Raji (cell line): ENCODE results near the gene CARS2.

Experiments
- POLR2A ChIP-seq: IDR thresholded peaks from 2 replicates; pipeline ENCODE4 v1.6.1; 2011; ENCODE audit warnings: low read depth, low read length, control low read depth; ENCODE audit not compliant: insufficient read depth

CARS2 gene

DNA sequence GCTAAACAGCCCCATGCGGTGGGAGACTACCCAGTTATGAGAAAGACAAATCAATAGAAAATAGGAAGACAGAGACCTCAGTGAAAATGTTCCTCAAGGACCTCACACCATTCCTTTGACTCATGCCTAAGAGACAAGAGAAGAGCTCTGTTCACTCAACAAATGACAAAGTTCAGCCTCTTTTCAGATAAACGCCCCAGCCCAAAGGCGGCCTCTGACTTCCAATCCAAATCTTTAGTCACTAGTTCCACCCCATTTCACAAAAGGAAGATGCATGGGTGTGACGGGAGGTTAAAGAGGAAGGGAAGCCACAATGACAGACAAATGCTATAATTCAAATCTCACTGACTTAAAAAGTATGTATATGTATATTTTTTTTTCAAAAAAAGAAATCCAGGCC is 8.1 kb downstream of the CARS2 start:
- no peak for TF ChIP-seq POLR2A

DNA sequence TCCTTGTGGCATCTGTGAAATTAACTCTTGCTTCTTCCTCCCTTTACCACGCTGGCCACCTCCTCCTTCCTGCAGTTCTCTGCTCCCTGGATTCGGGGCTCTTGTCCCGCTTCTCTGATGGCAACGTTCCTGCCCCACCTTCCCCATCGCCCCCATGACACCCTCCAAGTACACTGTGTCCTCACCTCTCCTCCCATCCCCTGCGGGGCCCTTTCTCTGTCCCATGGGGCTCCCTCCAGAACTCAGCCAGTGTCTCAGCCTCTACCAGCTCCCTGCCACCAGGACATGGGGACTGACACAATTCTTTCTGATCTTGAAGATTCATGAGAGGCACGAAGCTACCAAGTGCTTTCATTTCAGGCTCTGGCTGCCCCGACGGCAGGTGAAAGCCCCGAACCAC is 9.1 kb downstream of the CARS2 start:
- TF ChIP-seq POLR2A = no peak

DNA sequence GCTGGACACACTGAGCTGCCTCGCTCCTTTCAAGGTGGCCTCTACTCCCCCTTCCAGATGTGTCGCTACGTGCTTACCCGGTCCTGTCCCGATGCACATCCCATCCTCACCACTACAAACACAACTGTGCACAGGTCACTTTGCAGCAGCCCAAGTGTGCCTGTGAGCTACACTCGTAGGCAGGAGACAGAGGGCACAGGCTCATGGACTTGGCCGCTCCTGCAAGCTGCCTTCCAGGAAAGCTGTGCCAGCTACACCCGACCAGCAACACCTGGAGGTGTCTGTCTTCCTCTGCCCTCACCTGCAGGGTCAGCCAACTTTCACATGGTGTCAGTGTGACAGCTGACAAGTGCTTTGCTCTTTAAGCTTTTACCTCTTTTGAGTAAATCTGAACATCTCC is 15.4 kb downstream of the CARS2 start:
- no peak for TF ChIP-seq POLR2A

DNA sequence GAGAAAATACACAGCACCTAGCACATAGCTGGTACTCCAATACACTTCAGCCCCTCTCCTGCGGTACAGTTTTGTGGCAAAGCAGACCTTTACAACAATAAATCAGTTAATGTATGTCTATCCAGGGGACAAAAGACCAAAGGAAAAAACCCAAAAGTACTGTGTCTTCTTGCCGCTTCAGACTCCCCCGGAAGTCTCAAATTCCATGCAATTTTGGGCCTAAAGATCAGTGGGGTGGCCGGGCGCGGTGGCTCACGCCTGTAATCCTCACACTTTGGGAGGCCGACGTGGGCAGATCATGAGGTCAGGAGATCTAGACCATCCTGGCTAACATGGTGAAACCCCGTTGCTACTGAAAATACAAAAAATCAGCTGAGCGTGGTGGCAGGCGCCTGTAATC is 16.2 kb downstream of the CARS2 start:
- no peak for TF ChIP-seq POLR2A

DNA sequence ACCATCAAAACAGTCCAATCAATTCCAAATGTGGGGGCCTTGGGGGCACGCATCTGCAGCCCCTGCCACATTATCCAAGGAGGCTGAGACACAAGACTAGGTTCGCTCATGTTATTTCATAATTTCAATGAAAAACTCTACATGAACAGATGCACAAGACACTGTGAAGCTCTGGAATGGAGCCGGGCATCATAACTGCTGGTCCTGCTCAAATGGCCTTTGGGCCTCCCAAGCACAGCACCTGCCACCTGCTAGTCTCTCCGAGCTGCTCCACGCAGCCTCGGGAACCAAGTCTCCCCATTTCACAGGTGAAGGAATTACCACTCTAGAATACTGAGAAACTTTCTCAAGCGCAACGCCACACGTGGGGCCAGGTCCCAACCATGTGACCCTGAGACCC is 16.9 kb downstream of the CARS2 start:
- no peak for TF ChIP-seq POLR2A

DNA sequence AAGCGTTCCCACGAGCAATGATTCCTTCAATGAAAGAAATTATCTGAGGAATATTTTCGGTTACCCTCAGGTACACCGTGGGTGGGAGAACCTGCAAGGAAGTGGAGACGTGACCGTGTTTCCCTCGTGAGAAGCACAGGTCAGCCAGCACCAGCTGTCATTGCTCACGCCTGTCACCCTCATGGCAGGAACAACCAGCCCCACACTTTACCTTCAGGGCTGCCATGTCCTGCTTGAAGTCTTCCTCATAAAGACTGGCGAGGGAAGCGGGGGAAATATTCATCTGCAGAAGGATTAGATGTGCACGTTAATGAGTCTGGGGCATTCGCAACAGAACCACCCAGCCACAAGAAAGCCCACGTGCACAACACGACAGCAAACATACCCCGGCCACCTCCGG is 18.2 kb downstream of the CARS2 start:
- no peak for TF ChIP-seq POLR2A

DNA sequence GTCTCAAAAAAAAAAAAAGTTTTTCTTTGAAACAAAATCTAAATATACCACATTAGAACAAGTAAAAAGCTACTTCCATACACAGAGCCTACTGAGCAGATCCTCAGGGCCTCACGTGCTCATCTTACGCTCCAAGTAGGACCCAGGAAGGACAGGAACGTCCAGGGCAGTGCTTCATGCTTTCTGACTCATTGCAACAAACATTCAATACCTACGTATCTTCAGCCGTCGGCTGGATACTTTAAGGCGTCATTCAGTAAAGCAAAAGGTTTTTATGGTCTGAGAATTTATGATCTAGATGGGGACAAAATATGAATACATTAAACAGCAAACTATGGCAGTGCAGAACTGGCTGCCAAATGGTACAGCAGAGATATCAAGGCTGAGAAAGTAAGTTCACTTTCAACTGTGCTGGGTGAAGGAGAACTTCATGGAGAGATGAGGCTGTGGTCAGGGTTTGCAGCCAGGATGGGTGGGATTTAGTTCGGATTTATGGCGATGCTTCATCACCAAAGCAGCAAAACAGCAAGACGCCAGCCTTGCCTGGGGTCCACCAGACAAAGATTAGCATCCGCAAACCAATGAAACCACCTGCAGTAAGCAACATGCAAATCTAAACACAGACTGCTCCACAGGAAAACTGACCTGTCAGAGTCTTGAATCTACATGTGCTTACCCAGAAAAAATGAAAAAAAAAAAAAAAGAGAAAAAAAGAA is 20.5 kb downstream of the CARS2 start:
- no peak for TF ChIP-seq POLR2A

DNA sequence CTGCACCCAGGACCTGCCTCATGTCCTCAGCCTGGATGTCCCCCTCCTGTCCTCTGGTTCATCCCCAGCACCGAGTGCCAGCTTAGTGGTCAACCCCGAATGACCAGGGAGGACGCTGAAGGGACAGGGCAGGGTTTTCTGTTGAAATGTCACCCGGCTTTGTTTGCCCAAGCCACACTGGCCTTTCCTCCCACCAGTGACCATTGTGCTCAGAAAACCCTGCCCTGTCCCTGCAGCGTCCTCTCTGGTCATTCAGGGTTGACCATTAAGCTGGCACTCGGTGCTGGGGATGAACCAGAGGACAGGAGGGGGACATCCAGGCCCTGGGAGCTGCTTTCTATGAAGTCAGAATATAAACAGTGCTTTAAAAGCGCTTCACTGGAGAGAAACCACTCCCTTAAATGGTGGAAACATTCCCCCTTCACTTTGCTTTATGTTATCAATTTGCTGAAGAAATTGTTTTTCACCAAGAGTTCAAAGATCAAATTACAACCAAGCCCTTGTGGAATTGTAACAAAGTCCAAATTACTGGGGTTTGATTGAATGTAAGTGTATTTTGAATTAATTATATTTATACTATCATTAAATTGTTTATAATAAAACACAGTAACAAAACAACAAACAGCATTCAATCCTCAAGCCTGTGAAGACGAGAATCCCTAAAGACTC is 21.4 kb downstream of the CARS2 start:
- no peak for TF ChIP-seq POLR2A

DNA sequence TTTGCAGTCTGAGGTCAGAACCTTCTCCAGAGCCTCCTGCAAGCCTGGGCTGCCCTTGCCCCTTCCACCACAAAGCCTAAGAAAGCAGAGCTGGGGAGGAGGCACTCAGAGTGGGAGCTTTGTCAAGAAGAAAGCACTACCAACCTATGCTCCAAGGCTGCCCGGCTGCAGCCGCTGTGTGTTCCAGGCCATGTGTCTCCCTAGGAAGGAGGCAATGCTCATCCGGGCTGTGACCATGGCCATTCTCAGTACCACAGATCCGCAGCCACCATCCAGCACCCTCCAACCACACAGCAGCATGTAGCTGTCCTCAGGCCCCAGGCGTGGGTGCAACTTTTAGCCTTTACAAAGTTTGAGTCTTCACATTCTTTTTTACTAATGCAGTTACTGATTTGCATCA is 22.0 kb downstream of the CARS2 start:
- no peak for TF ChIP-seq POLR2A

DNA sequence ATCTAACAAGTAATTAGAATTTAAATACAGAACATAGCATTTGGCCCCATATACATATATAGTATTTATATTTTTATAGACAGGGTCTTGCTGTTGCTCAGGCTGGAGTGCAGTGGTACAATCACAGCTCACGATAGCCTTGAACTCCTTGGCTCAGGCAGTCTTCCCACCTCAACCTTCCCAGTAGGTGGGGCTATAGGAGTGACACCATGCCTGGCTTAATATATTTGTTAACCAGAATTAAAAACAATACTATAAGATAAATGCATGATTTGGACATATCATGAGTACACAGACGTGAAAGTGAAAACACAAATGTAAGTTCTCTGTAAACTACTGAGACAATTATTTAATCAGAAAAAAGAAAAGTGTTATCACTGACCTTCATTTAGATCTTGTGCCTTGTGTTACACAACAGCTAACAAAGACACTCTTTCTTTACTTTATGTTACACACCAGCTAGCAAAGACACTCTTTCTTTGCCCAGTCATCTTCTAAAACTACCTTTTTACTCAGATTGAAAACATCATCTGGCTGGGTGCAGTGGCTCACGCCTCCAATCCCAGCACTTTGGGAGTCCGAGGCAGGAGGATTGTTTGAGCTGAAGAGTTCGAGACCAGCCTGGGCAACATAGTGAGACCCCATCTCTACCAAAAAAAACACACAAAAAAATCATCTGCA is 22.6 kb downstream of the CARS2 start:
- TF ChIP-seq POLR2A = no peak

DNA sequence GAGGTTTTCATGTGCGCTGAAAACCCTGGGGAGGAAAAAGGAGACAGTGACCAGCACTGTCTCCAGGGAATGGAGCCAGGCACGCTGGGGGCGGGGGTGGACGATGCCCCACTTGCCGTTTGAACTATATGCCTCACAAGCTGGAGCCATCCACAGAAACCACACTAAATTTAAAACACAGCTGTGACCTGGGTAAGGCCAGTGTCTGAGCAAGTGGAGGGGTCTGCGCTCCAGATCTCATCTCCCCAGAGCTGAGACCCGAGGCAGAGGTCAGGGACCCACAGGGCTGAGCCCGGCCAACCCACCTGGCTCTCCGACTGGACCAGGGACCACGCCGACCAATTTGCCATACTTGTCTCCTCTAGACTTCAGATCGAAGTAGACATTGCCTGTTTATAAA is 23.2 kb downstream of the CARS2 start:
- TF ChIP-seq POLR2A = no peak

DNA sequence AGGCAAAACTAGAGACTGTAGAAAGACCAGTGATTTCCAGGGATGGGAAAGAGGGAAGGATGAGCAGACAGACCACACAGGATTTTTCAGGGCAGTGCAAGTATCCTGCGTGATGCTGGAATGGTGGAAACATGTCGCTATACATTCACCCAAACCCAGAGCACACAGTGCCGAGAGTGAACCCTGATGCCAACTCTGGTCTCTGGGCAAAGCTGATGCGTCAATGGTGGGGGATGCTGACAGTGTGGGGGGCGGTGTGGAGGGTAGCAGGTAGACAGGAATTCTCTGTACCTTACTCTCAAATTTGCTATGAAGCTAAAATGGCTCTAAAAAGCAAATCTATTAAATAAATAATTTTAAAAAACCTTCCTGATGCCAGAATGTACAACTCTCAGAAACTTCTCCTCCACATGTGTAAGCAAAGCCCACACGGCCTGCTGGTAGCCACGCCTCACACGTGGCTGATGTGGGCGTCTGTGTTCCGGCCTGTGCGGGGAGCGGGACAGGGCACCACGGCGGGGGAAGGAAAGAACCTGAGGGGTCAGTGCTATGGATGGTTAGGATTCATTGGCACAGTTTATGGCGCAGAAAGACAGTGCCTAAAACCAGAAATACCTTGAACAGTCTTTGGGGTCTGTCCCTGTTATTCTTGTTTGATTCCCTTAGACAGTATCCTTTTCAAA is 23.9 kb downstream of the CARS2 start:
- no peak for TF ChIP-seq POLR2A

DNA sequence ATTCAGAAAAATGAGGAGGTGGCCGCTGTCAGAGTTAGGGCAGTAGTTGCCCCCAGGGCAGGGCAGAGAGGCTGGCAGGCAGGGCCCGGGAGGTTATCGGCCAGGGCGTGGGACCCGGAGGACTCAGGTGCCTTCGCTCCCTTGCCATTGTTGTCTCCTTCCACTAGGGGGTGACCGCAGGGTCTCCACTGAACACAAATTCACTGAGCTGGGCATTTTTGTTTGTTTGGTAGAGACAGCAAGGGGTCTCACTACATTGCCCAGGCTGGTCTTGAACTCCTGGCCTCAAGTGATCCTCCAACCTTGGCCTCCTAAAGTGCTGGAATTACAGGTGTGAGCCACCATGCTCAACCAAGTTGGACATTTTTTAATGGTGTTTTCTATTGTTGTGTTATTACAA is 25.1 kb downstream of the CARS2 start:
- no peak for TF ChIP-seq POLR2A

DNA sequence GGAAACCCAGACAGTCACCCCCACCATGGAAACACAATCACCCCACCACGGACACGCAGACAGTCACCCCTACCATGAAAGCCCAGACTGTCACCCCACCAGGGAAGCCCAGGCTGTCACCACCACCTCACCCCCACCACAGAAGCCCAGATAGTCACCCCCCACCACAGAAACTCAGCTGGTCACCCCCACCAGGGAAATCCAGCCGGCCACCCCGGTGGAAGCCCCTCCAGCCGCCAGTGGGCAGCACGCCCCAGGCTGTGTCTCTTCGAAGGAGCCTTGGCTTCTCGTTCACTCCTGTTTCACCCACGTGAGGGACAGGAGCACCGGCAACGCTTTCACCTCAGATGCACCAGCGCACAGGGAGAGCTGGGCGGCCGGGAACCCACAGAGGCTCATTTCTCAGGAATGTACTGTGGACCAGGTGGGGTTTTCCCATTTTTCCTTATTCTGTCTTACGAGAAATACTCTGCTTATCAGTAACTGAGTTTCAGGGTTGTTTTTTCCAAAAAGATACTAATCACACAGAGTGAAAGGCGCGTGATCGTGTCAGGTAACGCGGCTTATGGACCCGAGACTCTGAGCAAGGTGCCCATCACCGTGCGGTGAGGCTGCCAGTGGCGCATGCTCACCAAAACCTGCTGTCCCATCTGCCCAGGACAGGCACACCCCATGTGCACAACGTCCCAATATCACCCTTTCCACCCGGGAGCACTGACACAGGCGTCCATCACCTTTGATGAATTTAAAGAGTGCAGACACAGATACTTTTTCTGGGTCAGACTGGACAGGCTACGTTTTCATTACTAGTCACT is 28.0 kb downstream of the CARS2 start:
- TF ChIP-seq POLR2A = no peak
